Activated CD8-positive, alpha-beta memory T cell treated with anti-CD3 and anti-CD28 coated beads, Interleukin-2, amount 50 U/mL, for 1 hour (primary cell): ENCODE results near the gene KSR1.

Source experiments
- DNase-seq: peaks from one replicate; pipeline ENCODE4 v3.0.0-alpha.2; 2020; ENCODE audit errors: extremely low read depth

KSR1 gene

DNA sequence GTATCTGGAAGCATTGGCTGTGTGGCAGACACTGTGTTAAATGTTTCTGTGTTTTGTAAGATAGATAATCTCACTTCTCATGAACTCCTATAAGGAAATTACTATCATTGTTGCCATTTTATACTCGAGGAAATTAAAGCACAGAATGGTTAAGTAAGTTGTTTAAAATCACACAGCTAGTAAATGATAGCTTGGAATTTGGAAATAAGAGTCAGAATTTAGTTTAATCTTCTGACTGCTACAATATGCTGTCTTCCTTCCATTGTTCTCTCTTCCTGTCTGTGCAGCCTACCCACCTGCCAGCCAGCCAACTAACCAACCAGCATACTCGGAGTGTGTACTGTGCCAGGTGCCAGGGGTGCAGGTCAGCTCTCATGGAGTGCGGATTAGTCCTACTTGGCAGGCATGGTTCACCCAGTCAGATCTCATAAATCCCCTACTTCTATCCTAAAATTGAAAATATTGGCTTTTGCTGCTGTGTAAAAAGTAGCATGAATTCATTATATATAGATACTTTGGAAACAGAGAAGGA, 94.8 kb downstream of the KSR1 start:
- no peak for DNase-seq

DNA sequence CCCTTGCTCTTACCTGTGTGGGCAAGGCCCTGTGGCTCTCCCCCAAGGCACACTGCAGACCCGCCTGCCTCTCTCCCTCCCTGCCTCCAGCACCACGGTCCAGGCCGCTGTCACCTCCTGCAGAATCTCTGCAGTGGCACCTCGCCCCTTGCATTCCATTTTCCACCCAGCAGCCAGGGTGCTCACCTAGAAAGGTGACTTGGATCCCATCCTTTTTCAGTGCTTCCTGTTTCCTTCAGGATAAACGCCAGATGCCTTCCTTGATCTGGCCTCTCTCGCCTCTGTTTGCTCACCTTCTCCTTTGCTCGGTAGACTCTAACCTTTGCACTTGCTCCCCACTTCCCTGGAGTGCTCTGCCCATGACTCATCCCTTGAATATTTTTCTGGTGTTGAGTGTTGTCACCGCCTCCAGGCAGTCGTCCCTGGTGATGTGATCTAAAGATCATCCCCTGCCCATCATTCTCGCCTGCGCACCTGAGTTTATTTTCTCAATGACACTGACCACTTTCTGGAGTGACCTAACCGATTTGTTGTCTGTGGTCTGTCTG, 95.5 kb downstream of the KSR1 start:
- DNase-seq, result no peak

GRCh38 chr17:27552276-27552732, 96.1 kb downstream of the KSR1 start:
- DNase-seq, result no peak

GRCh38 chr17:27553019-27553511, 96.8 kb downstream of the KSR1 start:
- no peak for DNase-seq

DNA sequence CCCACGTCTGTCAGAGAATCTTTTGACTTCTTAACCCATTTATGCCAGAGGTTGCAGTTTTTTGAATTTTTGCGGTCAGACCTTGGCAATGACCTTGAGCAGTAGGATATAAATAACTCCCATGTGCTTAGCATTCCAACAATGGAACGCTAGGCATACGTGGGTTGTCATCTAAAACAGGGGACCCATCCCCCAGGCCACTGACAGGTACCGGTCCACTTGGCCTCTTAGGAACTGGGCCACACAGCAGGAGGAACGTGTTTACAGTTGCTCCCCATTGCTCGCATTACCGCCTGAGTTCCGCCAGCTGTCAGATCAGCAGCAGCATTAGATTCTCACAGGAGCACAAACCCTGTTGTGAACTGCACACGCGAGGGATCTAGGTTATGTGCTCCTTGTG, 97.9 kb downstream of the KSR1 start:
- DNase-seq, result no peak

- no peak for DNase-seq
Observed at GRCh38 chr17:27554911-27555310, 98.7 kb downstream of the KSR1 start.

- DNase-seq, result no peak
Observed at GRCh38 chr17:27555339-27555738, 99.1 kb downstream of the KSR1 start.

GRCh38 chr17:27558341-27558740, 102.1 kb downstream of the KSR1 start:
- no peak for DNase-seq

GRCh38 chr17:27558842-27559505, 102.7 kb downstream of the KSR1 start:
- no peak for DNase-seq

DNA sequence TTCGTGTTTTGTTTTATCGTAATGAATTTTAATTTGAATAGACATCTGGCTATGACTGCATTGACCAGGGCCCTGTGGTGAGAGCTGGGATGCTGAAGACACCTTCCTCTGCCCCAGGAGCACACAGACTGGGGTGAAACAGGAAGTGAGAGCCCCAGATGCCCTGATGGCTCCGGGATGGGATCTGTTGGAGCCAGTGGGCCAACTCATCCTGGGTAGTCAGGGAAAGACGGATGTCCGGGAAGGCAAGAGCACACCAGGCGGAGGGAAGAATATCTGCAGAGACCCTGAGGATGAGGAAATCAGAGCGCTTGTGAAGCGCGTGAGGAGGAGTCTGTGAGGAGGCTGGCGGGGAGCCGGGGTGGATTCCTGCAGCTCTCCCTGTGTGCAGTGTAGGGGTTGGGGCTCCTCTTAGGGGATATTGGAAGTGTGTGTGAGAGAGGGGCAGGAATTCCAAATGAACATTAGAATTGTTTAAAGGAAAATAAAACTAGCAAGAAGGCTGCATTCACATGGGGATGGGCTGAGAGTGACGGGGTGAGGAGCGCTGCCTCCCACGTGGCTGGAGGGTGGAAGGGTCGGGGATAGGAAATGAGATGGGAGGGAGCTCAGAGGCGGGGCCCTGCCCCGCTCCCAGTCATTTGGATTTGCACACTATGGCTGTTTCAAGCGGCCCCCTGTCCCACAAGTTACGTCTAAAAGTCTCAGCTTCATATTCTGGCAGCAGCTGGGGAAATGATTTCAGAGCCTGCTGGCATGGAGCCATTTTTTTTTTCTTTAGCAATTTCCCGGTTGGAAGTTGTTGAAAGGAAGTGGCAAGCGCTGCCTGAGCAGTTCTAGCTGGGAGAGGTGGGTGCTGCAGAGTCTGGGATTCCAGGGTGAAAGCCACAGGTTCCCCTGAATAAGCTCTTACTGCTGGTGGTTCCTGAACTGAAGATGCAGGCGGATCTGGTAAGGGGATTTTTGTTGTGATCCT, 103.5 kb downstream of the KSR1 start:
- DNase-seq, result no peak

DNA sequence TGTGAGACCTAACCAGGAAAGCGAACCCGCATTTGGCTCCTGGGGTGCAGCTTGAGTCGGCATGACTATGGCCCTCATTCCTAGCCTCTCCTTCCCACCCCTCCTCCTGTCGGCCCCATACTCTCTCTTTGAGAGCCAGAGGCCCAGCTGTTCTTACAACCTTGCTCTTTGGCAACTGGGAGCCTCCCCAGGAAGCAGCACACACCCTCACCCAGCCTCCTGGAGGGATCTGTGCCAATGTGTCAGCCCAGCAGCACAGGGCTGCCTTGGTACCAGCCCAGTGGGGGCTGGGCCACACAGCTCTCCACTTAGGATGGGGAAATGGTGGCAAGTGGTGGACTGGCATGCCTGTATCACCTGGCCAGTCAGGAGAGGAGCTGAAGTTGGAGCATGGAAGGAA, 104.4 kb downstream of the KSR1 start:
- no peak for DNase-seq

GRCh38 chr17:27562777-27563455, 106.7 kb downstream of the KSR1 start:
- no peak for DNase-seq

DNA sequence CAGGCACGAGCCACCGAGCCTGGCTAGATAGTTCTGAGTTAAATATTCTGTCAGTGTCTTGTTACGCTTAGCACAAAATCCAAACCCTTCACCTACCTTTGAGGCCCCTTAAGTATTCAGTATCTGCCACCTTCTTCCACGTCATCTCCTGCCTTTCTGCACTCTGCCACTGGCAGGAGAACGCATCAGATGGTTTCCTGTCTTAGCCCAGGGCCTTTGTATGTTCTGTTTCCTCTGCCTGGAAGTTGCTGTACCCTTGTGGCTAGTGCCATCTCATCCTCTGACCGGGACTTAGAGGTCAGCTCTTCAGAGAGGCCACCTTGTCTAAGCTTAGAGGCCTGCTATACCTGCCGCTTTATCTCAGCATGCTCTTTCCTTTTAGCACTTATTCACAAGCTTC, 107.3 kb downstream of the KSR1 start:
- DNase-seq, result no peak

DNA sequence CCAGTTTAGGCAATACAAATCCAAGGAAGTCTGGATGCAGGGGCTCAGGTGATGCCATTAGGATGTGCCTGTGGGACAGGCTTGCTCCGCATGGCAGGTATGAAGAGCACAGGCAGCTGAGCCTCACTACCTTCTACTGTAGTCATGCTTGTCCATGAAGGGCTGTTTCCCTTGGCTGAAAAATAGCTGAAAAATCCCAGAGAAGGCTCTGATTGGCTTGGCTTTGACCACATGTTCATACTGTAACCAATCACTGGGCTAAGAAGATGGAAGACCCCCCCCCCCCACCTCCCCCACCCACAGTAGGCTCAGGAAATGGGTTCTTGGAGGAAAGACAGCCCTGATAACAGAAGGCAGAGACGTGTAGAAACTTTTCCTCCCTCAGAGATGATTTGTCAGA, 108.2 kb downstream of the KSR1 start:
- no peak for DNase-seq

DNA sequence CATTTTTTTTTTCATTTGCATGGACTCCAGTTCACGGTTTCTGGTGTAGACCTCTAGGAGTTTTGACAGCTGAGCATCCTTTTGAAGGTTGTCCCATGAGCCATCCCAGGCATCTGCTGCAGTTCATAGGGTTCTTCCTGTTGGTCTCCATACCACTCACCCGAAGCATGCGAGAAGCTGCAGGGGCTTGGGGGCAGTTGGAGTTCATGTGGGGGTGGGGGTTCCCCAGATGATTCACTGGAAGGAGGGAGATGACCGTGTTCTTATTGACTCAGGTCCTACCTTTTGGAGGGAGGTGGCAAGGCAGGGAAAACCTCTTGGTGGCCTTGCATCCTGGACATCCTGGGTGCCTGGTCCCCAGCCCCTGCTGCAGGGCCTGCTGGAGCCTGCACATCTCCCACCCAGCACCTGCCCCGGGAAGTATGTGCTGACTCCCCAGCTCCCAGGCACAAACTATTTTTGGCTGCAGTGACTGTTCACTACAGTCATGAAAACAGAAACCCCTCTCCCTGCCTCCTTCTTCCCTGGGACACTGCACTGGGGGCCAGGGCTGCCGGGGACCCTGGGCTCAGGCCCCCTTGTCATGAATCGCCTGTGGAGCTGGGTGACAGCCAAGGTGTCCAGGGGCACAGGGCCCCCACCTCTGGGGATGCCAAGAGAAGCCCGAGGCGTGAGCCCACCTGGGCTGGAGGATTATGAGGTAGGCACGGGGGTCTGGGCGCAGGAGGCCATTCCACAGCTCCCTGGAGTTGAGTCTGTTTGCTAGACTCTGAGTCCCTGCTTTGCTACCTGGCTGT, 109.8 kb downstream of the KSR1 start:
- no peak for DNase-seq

- DNase-seq, result no peak
Observed at GRCh38 chr17:27566671-27567562, 110.7 kb downstream of the KSR1 start.

- DNase-seq, result no peak
Observed at GRCh38 chr17:27567563-27567859, 111.3 kb downstream of the KSR1 start.

DNA sequence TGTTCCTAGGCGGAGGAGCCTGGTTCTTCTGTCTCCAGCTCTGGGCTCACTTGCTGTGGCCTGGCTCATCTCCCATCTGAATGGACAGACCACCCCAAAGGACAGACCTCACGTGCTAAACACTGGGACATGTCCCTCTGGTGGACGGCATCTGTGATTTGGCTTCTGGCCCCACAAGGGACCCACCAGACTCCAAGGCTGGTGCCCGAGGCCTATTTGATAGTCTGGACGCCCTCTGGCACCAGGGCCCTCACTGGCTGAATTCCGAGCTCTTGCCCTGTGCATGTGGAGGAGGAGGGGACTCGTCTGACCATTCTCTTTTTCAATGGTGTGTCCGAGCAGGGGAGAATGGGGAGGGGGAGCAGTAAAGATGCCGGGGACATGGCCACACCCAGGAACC, 112.0 kb downstream of the KSR1 start:
- no peak for DNase-seq

DNA sequence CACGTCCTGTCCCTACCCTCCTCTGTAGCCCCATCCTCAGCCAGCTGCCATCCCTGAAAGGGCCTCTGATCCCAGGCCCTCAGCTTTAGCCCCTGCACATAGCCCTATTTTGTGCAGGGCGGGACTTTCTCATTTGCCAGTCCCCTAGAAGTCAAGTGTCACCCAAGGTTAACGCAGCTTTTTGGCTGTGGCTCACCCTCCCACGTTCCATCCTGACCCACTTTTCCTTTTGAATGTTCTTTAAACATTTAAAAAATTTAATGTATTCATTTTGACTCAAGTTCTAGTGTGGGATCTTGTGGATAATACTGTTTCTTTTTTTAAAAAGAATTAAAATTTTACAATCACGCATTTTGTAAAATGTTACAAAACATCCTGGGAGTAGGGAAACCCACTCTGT, 112.6 kb downstream of the KSR1 start:
- DNase-seq, result no peak

GRCh38 chr17:27569257-27569722, 113.0 kb downstream of the KSR1 start:
- DNase-seq, result no peak
